HFF-Myc (cell line): ENCODE data around the gene GPR21.

Experiments used
- DNase-seq: peaks from one replicate; pipeline ENCODE4 v3.0.0-alpha.2; 2011; ENCODE audit warnings: low read depth; ENCODE audit errors: extremely low read depth
- H3K4me3 ChIP-seq: replicated peaks from 2 replicates; pipeline ENCODE4 v1.5.1; 2011; ENCODE audit warnings: low read depth, mild to moderate bottlenecking, control low read depth, low read length
- CTCF ChIP-seq: IDR thresholded peaks from 2 replicates; pipeline ENCODE4 v1.5.1; 2012; ENCODE audit warnings: mild to moderate bottlenecking, low read depth, low read length, control low read depth; ENCODE audit errors: missing control alignments

GPR21 gene

GRCh38 chr9:123083680-123084079 is 50.2 kb downstream of the GPR21 start:
- no peak overlapping the region for H3K4me3 ChIP-seq
- no peak for TF ChIP-seq CTCF
- DNase-seq, result no peak

- no peak for DNase-seq
- TF ChIP-seq CTCF, result no peak
- no peak overlapping the region for H3K4me3 ChIP-seq
These were observed 50.8 kb downstream of the GPR21 start for GRCh38 chr9:123084256-123084655.
